ENCODE results near the gene MZT2B.
"Not testable (repeated sequence)": the region's sequence is repeated elsewhere in the genome, so short reads cannot be mapped to it uniquely, and the experiment has no call there.

DNA sequence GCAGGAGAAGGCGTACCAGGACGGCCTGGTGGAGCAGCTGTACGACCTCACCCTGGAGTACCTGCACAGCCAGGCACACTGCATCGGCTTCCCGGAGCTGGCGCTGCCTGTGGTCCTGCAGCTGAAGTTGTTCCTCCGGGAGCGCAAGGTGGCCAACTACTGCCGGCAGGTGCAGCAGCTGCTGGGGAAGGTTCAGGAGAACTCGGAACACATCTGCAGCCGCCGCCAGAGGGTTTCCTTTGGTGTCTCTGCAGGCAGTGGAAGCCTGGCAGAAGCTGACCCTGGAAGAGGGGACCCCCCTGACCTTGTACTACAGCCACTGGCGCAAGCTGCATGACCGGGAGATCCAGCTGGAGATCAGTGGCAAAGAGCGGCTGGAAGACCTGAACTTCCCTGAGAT lies 48.8 kb downstream of the MZT2B start:
- TF ChIP-seq, protein P1, sequence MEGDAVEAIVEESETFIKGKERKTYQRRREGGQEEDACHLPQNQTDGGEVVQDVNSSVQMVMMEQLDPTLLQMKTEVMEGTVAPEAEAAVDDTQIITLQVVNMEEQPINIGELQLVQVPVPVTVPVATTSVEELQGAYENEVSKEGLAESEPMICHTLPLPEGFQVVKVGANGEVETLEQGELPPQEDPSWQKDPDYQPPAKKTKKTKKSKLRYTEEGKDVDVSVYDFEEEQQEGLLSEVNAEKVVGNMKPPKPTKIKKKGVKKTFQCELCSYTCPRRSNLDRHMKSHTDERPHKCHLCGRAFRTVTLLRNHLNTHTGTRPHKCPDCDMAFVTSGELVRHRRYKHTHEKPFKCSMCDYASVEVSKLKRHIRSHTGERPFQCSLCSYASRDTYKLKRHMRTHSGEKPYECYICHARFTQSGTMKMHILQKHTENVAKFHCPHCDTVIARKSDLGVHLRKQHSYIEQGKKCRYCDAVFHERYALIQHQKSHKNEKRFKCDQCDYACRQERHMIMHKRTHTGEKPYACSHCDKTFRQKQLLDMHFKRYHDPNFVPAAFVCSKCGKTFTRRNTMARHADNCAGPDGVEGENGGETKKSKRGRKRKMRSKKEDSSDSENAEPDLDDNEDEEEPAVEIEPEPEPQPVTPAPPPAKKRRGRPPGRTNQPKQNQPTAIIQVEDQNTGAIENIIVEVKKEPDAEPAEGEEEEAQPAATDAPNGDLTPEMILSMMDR (IDR thresholded peaks at IDR 0.05; ENCODE audit: low read depth, low read length, poor library complexity, severe bottlenecking): not testable (repeated sequence)
- TF ChIP-seq EZH2phosphoT487 (IDR thresholded peaks at IDR 0.05; ENCODE audit: borderline replicate concordance, low read length): not testable (repeated sequence)
